ENCODE results near the gene PMPCA.

PMPCA gene

GRCh38 chr9:136394312-136395019, 16.0 kb upstream of the PMPCA start:
- no peak for TF ChIP-seq CTCF (IDR thresholded peaks at IDR 0.05; ENCODE audit: insufficient read depth, low read depth, low read length, missing control alignments)
- no peak for DNase-seq (ENCODE audit: low read depth)
- no peak overlapping the region for H3K4me3 ChIP-seq (ENCODE audit: low read depth, low read length)

GRCh38 chr9:136395020-136395340, 15.5 kb upstream of the PMPCA start:
- no peak for DNase-seq (ENCODE audit: low read depth)
- no peak for TF ChIP-seq CTCF (IDR thresholded peaks at IDR 0.05; ENCODE audit: insufficient read depth, low read depth, low read length, missing control alignments)
- no peak overlapping the region for H3K4me3 ChIP-seq (ENCODE audit: low read depth, low read length)

GRCh38 chr9:136395345-136396218, 14.9 kb upstream of the PMPCA start:
- no peak for DNase-seq (ENCODE audit: low read depth)
- TF ChIP-seq CTCF (IDR thresholded peaks at IDR 0.05; ENCODE audit: insufficient read depth, low read depth, low read length, missing control alignments): no peak

GRCh38 chr9:136396219-136396515, 14.3 kb upstream of the PMPCA start:
- no peak for TF ChIP-seq CTCF (IDR thresholded peaks at IDR 0.05; ENCODE audit: insufficient read depth, low read depth, low read length, missing control alignments)
- no peak for DNase-seq (ENCODE audit: low read depth)
- no peak overlapping the region for H3K4me3 ChIP-seq (ENCODE audit: low read depth, low read length)

More at GRCh38 chr9:136395345-136396218, 14.9 kb upstream of the PMPCA start:
- H3K4me3 ChIP-seq (ENCODE audit: low read depth, low read length): no peak overlapping the region

GRCh38 chr9:136397643-136398042, 12.8 kb upstream of the PMPCA start:
- TF ChIP-seq CTCF (IDR thresholded peaks at IDR 0.05; ENCODE audit: insufficient read depth, low read depth, low read length, missing control alignments): no peak
- H3K4me3 ChIP-seq (ENCODE audit: low read depth, low read length): no peak overlapping the region
- no peak for DNase-seq (ENCODE audit: low read depth)

- no peak for DNase-seq (ENCODE audit: low read depth)
- H3K4me3 ChIP-seq (ENCODE audit: low read depth, low read length): no peak overlapping the region
- TF ChIP-seq CTCF (IDR thresholded peaks at IDR 0.05; ENCODE audit: insufficient read depth, low read depth, low read length, missing control alignments): no peak
Measured at GRCh38 chr9:136398286-136398685, 12.2 kb upstream of the PMPCA start.
